Endothelial cell (in vitro differentiated cells): ENCODE measurements around the gene RMC1. TPM values are rescaled to one million over a fixed set of nuclear protein-coding genes. Genes with fewer than 3 reads are reported as not detected.
A peak's percentile ranks its signal among the peaks of the same experiment; 100 is the strongest.
"Not testable (repeated sequence)": the region's sequence is repeated elsewhere in the genome, so short reads cannot be mapped to it uniquely, and the experiment has no call there.

Source experiments
- DNase-seq: peaks from one replicate; pipeline ENCODE4 v3.0.0; 2021; ENCODE audit warnings: low spot score
- H3K27ac Mint-ChIP-seq: one replicate; pipeline ENCODE4 v1.8.0; 2021; ENCODE audit warnings: mixed read lengths, inconsistent platforms; ENCODE audit not compliant: unreplicated experiment
- H3K27me3 Mint-ChIP-seq: one replicate; pipeline ENCODE4 v1.8.0; 2021; ENCODE audit warnings: mild to moderate bottlenecking, moderate library complexity, mixed read lengths, inconsistent platforms; ENCODE audit not compliant: unreplicated experiment
- H3K36me3 Mint-ChIP-seq: one replicate; pipeline ENCODE4 v1.8.0; 2021; ENCODE audit warnings: mild to moderate bottlenecking, low read depth, mixed read lengths, inconsistent platforms; ENCODE audit not compliant: unreplicated experiment
- H3K4me1 Mint-ChIP-seq: one replicate; pipeline ENCODE4 v1.8.0; 2021; ENCODE audit warnings: mild to moderate bottlenecking, mixed read lengths, inconsistent platforms; ENCODE audit not compliant: unreplicated experiment
- H3K4me3 Mint-ChIP-seq: one replicate; pipeline ENCODE4 v1.8.0; 2021; ENCODE audit warnings: mild to moderate bottlenecking, mixed read lengths, inconsistent platforms; ENCODE audit not compliant: unreplicated experiment
- H3K9me3 Mint-ChIP-seq: one replicate; pipeline ENCODE4 v1.8.0; 2021; ENCODE audit warnings: mixed read lengths, inconsistent platforms; ENCODE audit not compliant: unreplicated experiment
- CTCF ChIP-seq: fragments of 200-600 bp; sonication (generic); IDR thresholded peaks from one replicate; pipeline ENCODE4 v1.5.0; 2021; ENCODE audit warnings: antibody characterized with exemption; ENCODE audit not compliant: unreplicated experiment
- total RNA-seq: library from RNA; stranded (reverse); fragmentation: NEBNext Ultra II Directional; extraction: Animal tissue kit (Norgen Biotek cat#: 25700); gene quantifications from one replicate; pipeline ENCODE4 v1.2.1, GENCODE V29; 2021; ENCODE audit not compliant: unreplicated experiment

RMC1 gene
- total RNA-seq, 1 donor from 2014 or later: 11.7 TPM

GRCh38 chr18:23574611-23575308, 71.4 kb downstream of the RMC1 start:
- peaks cover 13% of the 10 kb centered on the region for H3K4me1 Mint-ChIP-seq
- TF ChIP-seq CTCF: no peak
- H3K4me3 Mint-ChIP-seq: no peak overlapping the region
- no peaks in the 10 kb centered on the region for H3K27me3 Mint-ChIP-seq
- DNase-seq: no peak
- no peaks in the 10 kb centered on the region for H3K9me3 Mint-ChIP-seq
- H3K27ac Mint-ChIP-seq: no peak overlapping the region
- peaks cover 29% of the 10 kb centered on the region for H3K36me3 Mint-ChIP-seq

GRCh38 chr18:23575309-23575651, 72.0 kb downstream of the RMC1 start:
- H3K9me3 Mint-ChIP-seq: no peaks in the 10 kb centered on the region
- no peak overlapping the region for H3K4me3 Mint-ChIP-seq
- H3K27me3 Mint-ChIP-seq: no peaks in the 10 kb centered on the region
- TF ChIP-seq CTCF: no peak
- H3K36me3 Mint-ChIP-seq: peaks cover 24% of the 10 kb centered on the region
- peaks cover 13% of the 10 kb centered on the region for H3K4me1 Mint-ChIP-seq
- no peak overlapping the region for H3K27ac Mint-ChIP-seq
- DNase-seq: no peak

- not testable (repeated sequence) for H3K9me3 Mint-ChIP-seq
- peaks cover 13% of the 10 kb centered on the region for H3K4me1 Mint-ChIP-seq
- H3K36me3 Mint-ChIP-seq: peaks cover 20% of the 10 kb centered on the region
Measured at GRCh38 chr18:23577521-23577920, 74.2 kb downstream of the RMC1 start.

GRCh38 chr18:23578067-23578701, 74.9 kb downstream of the RMC1 start:
- H3K36me3 Mint-ChIP-seq: peaks cover 20% of the 10 kb centered on the region
- H3K27ac Mint-ChIP-seq: peak overlapping the region; percentile 62
- TF ChIP-seq CTCF: no peak
- H3K27me3 Mint-ChIP-seq: no peaks in the 10 kb centered on the region
- H3K4me1 Mint-ChIP-seq: peaks cover 13% of the 10 kb centered on the region
- H3K4me3 Mint-ChIP-seq: peak overlapping the region; percentile 53
- no peak for DNase-seq
- no peaks in the 10 kb centered on the region for H3K9me3 Mint-ChIP-seq

More at GRCh38 chr18:23577521-23577920, 74.2 kb downstream of the RMC1 start:
- H3K27me3 Mint-ChIP-seq, H3K27ac Mint-ChIP-seq, DNase-seq, H3K4me3 Mint-ChIP-seq: not testable (repeated sequence)

GRCh38 chr18:23578891-23579653, 75.8 kb downstream of the RMC1 start:
- Mint-ChIP-seq H3K36me3 (peaks cover 20% of the 10 kb centered on the region), H3K4me1 (peaks cover 9% of the 10 kb centered on the region), H3K9me3 (no peaks in the 10 kb centered on the region), H3K27ac (peak overlapping the region; percentile 62), H3K4me3 (peak overlapping the region; percentile 53), H3K27me3 (no peaks in the 10 kb centered on the region)
- no peak for DNase-seq
- no peak for TF ChIP-seq CTCF
